ENCODE results near the gene AGFG2.

- TF ChIP-seq, protein P1, sequence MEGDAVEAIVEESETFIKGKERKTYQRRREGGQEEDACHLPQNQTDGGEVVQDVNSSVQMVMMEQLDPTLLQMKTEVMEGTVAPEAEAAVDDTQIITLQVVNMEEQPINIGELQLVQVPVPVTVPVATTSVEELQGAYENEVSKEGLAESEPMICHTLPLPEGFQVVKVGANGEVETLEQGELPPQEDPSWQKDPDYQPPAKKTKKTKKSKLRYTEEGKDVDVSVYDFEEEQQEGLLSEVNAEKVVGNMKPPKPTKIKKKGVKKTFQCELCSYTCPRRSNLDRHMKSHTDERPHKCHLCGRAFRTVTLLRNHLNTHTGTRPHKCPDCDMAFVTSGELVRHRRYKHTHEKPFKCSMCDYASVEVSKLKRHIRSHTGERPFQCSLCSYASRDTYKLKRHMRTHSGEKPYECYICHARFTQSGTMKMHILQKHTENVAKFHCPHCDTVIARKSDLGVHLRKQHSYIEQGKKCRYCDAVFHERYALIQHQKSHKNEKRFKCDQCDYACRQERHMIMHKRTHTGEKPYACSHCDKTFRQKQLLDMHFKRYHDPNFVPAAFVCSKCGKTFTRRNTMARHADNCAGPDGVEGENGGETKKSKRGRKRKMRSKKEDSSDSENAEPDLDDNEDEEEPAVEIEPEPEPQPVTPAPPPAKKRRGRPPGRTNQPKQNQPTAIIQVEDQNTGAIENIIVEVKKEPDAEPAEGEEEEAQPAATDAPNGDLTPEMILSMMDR (IDR thresholded peaks at IDR 0.05): no peak
- TF ChIP-seq POLR2AphosphoS5 (IDR thresholded peaks at IDR 0.05; ENCODE audit: low read depth, low read length) (no peak), SIN3A (IDR thresholded peaks at IDR 0.05; ENCODE audit: borderline replicate concordance, insufficient read depth, low read depth, low read length) (no peak)
- TF ChIP-seq, protein P2, sequence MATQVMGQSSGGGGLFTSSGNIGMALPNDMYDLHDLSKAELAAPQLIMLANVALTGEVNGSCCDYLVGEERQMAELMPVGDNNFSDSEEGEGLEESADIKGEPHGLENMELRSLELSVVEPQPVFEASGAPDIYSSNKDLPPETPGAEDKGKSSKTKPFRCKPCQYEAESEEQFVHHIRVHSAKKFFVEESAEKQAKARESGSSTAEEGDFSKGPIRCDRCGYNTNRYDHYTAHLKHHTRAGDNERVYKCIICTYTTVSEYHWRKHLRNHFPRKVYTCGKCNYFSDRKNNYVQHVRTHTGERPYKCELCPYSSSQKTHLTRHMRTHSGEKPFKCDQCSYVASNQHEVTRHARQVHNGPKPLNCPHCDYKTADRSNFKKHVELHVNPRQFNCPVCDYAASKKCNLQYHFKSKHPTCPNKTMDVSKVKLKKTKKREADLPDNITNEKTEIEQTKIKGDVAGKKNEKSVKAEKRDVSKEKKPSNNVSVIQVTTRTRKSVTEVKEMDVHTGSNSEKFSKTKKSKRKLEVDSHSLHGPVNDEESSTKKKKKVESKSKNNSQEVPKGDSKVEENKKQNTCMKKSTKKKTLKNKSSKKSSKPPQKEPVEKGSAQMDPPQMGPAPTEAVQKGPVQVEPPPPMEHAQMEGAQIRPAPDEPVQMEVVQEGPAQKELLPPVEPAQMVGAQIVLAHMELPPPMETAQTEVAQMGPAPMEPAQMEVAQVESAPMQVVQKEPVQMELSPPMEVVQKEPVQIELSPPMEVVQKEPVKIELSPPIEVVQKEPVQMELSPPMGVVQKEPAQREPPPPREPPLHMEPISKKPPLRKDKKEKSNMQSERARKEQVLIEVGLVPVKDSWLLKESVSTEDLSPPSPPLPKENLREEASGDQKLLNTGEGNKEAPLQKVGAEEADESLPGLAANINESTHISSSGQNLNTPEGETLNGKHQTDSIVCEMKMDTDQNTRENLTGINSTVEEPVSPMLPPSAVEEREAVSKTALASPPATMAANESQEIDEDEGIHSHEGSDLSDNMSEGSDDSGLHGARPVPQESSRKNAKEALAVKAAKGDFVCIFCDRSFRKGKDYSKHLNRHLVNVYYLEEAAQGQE (IDR thresholded peaks at IDR 0.05; ENCODE audit: insufficient read depth in 1 of 2, low read depth in 2 of 2, low read length in 1 of 2): no peak
Measured at GRCh38 chr7:100490483-100491191, 48.4 kb upstream of the AGFG2 start.

Data from Panc1 (cell line).